Middle frontal gyrus (tissue), 1 donor: Measurements from ENCODE around the gene USP24.
"Not testable (repeated sequence)": the region's sequence is repeated elsewhere in the genome, so short reads cannot be mapped to it uniquely, and the experiment has no call there.

Source experiments
- DNase-seq: peaks from one replicate; pipeline ENCODE4 v3.0.0-alpha.2; 2015; ENCODE audit warnings: low spot score; ENCODE audit errors: extremely low spot score

USP24 gene

GRCh38 chr1:55197099-55197498, 18.1 kb downstream of the USP24 start:
- DNase-seq: no peak

DNA sequence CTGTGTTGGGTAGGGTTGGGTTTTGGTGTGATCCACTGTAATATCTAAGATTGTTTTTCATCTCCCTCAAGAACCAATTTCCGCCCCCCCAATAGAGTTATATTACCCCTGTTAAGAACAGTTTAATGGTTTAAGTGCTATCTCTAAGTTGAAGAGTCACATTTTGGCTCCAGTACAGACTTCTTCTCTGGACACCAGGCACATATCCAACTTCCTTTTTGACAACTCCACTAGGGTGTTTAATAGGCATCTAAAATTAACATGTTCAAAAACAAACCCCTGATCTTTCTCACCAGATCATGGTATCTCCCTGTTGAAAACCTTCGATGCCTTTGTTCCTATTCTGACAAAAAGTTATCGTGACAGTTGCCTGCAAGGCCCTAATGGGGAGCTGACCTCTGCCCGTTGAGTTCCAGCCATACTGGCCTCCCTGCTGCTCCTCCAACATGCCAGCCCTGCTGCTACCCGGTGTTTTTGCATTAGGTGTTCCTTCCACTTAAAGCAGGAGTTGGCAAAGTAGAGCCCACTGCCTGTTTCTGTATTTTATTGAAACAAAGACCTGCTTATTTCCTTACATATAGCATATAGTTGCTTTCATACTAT, 18.6 kb downstream of the USP24 start:
- no peak for DNase-seq

DNA sequence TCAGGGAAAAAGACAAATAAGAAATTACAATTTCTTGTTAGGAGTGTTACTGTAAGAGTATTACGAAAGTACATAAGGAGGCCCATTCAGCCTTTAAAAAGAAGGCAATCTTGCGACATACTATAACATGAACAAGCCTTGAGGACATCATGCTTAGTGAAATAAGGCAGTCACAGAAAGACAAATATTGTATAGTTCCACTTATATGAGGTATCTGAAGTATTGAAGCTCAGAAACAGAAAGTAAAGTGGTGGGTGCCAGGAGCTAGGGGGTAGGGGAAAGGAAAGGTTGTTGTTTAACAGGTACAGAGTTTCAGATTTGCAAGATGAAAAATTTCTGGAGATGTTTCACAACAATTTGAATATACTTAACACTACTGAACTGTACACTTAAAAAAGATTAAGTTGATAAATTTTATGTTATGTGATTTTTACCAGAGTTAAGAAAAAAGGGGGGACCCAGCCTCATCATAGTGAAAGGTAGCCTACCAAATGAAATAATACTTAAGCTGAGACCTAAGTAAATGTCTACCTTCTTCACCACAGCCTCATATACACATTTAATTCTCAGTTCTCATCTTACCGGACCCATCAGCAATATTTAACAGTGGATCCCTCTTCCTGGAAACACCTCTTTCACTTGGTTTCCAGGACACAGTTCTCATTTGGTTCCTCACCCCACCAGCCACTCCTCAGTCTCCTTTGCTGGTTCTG, 19.5 kb downstream of the USP24 start:
- no peak for DNase-seq

DNA sequence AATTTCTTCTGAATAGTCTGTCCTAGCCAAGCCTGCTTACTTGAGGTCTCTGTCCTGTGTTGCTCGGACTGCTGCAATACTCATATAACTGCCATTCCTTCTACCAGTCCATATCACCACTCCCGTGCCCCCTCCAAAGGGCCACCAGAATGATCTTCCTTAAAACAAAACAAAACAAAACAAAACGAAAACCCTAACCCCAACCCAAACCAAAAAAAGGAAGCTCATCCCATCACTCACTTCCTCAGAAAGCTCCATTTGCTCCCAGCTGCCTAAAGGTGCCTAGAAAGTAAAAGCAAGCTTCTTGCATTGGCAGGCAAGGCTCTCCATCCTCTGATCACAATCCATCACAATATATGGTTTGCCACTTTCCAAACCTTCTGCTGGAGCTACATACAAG, 20.3 kb downstream of the USP24 start:
- DNase-seq: no peak

GRCh38 chr1:55192093-55192492, 23.1 kb downstream of the USP24 start:
- DNase-seq: no peak

DNA sequence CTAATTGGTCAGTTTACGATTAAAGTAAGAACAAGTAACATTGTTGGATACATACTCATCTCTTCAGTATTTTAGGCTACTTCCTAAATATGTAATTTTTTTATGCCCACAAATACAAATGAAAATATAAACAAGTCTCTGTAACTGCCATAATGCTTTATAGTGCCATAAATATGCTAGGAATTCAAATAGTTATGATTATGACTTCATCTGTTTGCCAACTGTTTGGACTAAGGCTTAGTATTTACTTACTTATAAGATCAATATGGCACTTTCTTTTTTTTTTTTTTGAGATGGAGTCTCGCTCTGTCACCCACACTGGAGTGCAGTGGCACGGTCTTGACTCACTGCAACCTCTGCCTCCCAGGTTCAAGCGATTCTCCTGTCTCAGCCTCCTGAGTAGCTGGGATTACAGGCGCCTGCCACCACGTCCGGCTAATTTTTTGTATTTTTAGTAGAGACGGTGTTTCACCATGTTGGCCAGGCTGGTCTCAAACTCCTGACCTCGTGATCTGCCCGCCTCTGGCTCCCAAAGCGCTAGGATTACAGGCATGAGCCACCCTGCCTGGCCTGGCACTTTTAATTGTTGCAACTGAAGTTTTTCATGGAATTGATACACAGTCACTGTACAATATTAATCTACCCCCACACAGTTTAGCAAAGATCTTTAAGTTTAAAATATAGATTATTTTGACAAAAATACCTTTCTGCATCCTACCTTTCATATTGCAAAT, 23.8 kb downstream of the USP24 start:
- not testable (repeated sequence) for DNase-seq

DNA sequence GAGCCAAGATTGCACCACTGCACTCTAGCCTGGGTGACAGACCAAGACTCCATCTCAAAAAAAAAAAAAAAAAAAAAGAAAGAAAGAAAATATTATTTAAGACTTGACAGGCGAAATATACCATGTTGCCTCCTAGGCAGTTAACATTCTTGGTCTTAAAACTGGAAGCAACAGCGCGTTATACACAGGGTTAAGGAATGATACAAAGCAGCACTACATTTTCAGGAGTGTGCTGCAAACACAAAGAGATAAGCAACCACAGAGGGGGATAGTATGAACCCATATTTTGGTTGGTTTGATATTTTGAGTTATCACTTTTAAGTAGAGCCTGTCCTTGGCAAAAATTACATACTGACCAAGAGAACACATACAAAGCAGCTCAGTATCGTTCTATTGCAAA, 25.1 kb downstream of the USP24 start:
- DNase-seq: no peak

GRCh38 chr1:55188909-55189308, 26.3 kb downstream of the USP24 start:
- DNase-seq: no peak

DNA sequence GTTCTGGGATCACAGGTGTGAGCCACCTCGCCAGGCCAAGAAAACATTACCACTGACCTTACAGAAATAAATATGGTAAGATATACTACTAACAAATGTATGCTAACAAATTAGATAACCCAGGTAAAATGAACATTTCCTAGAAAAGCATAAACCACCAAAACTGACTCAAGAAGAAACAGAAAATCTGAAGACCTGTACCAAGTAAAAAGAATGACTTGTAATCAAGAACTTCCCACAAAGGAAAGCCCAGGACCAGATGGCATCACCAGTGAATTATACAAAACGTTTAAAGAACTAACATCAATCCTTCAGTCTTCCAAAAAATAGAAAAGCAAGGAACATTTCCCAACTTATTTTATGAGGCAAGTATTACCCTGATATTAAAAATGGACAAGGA, 29.3 kb downstream of the USP24 start:
- no peak for DNase-seq

DNA sequence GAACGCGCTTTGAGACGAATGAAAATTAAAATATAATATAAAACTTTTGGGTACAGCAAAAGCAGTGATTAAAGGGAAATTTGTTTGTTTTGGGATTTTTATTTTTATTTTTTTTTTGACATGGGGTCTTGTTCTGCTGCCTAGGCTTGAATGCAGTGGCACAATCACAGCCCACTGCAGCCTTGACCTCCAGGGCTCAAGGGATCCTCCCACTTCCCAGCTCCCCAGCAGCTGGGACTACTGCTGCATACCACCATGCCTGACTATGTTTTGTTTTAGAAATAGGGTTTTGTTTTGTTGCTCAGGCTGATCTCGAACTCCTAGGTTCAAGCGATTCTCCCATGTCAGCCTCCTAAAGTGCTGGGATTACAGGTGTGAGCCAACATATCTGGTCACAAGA, 30.3 kb downstream of the USP24 start:
- DNase-seq: no peak

DNA sequence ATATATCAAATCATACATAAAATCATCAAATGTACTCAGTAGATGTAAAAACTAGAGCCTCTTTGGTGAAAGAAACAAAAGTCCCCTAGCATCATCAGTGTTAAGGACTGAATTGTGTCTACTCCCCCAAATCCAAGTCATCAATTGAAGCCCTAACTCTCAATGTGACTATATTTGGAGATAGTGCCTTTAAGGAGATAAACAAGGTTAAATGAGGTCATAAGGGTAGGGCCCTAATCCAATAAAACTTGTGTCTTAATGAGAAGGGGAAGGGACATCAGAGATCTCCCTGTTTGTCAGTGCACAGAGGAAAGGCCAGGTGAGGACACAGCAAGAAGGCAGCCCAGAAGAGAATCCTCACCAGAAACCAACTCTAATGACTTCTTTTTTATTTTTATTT, 33.5 kb downstream of the USP24 start:
- no peak for DNase-seq

DNA sequence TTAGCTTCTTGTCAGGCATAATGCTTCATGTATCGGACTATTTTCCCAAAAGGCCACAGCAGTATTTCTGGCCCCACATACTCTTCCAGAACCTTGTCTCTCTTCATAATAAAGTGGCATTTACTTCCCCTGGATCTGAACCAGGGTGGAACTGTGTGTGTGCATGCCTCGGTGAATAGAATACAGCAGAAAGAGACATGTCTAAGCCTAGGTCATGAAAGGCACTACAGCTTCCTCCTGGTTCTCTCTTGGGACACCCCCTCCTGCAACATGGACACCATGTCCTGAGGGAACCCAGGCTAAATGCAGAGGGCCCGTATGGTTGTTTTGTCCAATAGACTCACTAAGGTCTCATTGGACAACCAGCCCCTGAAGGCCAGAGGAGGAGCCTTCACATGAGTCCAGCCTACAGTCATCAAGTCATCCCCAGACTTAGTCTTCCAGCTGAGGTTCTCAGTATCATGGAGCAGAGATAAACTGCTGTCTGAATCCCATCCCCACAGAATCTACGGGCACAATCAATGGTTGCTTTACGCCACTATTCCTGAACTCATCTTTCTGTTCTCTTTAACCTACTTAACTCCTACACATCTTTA, 35.0 kb downstream of the USP24 start:
- no peak for DNase-seq

DNA sequence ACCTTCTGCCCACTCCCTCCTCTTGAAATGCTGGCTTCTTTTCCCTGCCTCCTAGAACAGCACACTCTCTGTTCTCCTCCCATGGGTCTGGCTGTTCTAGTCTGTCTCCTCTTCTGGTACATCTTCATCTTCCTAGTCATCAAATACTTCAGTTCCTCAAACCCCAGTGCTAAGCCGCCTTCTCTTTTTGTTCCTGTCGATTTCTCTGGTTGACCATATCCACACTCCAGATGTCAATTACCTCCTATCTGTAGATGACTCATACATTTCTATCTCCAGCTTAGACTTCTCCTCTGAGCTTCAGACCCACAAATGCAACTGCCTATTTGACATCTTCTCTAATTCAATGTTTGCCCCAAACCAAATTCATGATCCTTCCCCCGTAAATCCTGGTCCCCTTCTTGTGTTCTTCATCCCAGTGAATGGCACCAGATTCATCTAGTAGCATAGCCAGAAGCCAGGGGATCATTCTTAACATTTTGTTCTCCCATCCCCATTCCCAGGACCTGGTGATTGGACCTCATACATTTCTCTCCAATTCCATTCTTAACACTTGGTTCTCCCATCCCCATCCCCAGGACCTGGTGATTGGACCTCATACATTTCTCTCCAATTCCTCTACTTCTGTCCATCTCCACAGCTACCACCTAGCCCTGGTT, 35.9 kb downstream of the USP24 start:
- no peak for DNase-seq

- no peak for DNase-seq
Observed at GRCh38 chr1:55172687-55173086, 42.5 kb downstream of the USP24 start.

DNA sequence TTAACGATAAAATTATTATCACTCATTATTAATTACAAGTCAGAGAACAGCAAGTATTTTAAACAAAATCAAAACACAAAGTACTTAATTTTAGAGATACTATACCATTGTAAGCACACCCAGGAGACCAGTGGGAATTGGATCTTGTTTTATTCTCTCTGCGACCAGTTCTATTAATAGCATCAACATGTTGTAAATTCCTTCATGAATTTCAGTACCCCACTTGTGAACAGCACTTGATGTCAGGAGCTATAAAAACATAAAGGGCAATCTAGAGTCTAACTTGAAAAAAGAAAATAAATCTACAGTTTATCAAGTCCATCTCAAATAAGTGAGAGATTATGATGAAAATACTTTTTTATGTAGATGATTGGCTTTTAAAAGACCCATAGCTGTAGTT, 42.9 kb downstream of the USP24 start:
- no peak for DNase-seq

DNA sequence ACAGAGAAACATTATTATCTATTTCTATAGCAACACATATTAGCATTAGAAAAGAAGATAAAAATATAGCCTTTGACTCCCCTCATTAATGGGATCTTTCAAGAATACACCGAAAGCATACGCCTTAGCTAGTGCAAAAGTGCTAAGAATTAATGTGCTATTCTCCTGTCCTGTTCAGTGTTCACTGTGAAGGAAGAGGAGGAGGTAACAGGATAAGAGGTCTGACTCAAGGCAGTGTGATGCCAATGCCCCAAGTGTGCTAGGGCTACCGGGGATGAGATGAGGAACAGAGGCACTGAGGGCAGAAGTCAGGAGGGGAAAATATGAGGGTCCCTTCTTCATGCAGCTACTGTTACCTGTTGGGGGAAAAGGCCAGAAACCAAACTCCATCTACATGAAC, 43.5 kb downstream of the USP24 start:
- DNase-seq: no peak

DNA sequence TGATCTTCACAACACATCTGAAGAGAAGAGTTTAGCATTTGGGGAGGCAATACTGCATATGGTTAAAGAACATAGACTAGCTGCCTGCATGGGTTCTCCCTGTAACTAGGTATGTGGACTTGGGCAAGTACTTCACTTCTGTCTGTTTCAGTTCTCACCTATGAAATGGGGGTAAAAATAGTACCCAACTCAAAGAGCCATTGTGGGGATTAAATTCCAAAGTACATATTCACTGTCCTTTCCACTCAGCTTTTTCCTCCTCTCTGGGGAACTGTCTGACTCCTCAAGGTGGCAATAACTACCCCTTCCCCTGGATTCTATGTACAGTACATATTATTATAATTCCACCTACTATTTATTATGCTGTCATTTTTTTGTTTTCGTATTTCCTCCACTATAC, 44.7 kb downstream of the USP24 start:
- no peak for DNase-seq

- no peak for DNase-seq
Observed at GRCh38 chr1:55169126-55169525, 46.0 kb downstream of the USP24 start.

GRCh38 chr1:55168353-55168752, 46.8 kb downstream of the USP24 start:
- no peak for DNase-seq

DNA sequence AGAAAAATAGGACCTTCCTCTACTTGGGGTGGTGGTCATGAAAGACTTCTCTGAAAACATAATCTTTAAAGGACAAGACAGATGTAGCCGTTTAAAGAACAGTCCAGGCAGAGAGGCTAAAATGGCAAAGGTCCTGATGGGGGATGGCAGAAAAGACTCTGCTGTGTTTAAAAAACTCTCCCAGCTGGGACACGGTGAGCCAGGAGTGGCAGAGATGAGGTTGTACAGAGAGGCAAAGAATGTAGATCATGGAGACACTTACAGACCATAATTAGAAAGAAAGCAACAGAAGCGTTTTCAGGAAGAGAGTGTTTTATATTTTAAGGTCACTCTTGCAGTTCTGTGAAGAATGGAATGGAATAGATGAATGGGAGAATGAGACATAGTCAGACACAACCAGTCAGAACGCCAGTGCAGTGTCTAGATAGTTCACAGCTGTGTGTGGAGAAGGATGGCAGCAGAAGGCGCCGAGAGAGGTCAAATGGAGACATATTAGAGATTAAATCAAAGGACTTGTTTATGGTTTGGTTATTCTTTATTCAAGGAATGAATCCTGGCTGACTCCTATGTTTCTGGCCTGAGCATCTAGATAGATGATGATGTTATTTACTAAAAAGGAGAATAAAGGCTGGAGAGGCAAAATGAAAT, 47.8 kb downstream of the USP24 start:
- DNase-seq: no peak

DNA sequence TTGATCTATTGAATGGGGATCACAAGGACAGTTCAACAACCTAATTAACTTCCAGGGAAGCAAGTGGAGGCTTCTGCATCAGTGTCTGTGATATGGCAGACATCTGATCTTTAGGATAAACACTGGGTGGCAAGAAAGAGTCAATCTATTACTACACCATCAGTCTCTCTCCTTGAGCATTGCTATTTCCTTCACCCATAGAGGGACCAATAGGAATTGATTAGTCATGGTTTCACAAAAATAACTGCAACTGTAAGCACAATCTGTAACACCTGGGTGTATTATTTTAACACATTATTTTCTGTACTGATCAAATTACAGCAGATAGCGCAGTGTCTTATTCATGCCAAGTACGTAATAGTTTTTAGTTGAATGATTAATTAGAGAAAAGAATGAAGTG, 50.3 kb downstream of the USP24 start:
- DNase-seq: no peak
